Liver (tissue), 3 donors: ENCODE data around the gene TSPAN17.

Experiments used
- ATF3 ChIP-seq: IDR thresholded peaks from 2 replicates; pipeline ENCODE4 v1.6.1; 2016; ENCODE audit warnings: antibody characterized with exemption
- EGR1 ChIP-seq, 2 donors: IDR thresholded peaks; 2 replicates each; pipeline ENCODE4 v1.6.1; 2016 to 2018; ENCODE audit warnings: antibody characterized with exemption in 2 of 2, low read depth in 2 of 2
- FOXA1 ChIP-seq: IDR thresholded peaks from 2 replicates; pipeline ENCODE4 v1.6.1; 2016; ENCODE audit warnings: antibody characterized with exemption
- JUND ChIP-seq, 2 donors: IDR thresholded peaks; 2 replicates each; pipeline ENCODE4 v1.6.1; 2016; ENCODE audit warnings: antibody characterized with exemption in 2 of 2
- MAX ChIP-seq: IDR thresholded peaks from 2 replicates; pipeline ENCODE4 v1.6.1; 2016; ENCODE audit warnings: antibody characterized with exemption
- RAD21 ChIP-seq, 2 donors: IDR thresholded peaks; 2 replicates each; pipeline ENCODE4 v1.6.1; 2016; ENCODE audit warnings: antibody characterized with exemption in 2 of 2, mild to moderate bottlenecking in 2 of 2
- REST ChIP-seq: IDR thresholded peaks from 2 replicates; pipeline ENCODE4 v1.6.1; 2016; ENCODE audit warnings: antibody characterized with exemption, mild to moderate bottlenecking
- SP1 ChIP-seq: IDR thresholded peaks from 2 replicates; pipeline ENCODE4 v1.6.1; 2018; ENCODE audit warnings: antibody characterized with exemption, mild to moderate bottlenecking
- TAF1 ChIP-seq: conservative IDR thresholded peaks from 2 replicates; pipeline ENCODE4 v1.6.1; 2016; ENCODE audit warnings: antibody characterized with exemption, mild to moderate bottlenecking
- ZBTB33 ChIP-seq: IDR thresholded peaks from 2 replicates; pipeline ENCODE4 v1.6.1; 2016; ENCODE audit warnings: antibody characterized with exemption
- TF ChIP-seq, protein P1 (sequence below): fragments of 150-350 bp; IDR thresholded peaks from 2 replicates; pipeline ENCODE4 v1.5.1; 2017; ENCODE audit warnings: improper control_type of control experiment, low read depth, low read length; ENCODE audit not compliant: missing input control
- donor health status: healthy.
- donor health status: healthy.

GRCh38 chr5:176636426-176636825, 10.9 kb upstream of the TSPAN17 start:
- TF ChIP-seq, protein P1, sequence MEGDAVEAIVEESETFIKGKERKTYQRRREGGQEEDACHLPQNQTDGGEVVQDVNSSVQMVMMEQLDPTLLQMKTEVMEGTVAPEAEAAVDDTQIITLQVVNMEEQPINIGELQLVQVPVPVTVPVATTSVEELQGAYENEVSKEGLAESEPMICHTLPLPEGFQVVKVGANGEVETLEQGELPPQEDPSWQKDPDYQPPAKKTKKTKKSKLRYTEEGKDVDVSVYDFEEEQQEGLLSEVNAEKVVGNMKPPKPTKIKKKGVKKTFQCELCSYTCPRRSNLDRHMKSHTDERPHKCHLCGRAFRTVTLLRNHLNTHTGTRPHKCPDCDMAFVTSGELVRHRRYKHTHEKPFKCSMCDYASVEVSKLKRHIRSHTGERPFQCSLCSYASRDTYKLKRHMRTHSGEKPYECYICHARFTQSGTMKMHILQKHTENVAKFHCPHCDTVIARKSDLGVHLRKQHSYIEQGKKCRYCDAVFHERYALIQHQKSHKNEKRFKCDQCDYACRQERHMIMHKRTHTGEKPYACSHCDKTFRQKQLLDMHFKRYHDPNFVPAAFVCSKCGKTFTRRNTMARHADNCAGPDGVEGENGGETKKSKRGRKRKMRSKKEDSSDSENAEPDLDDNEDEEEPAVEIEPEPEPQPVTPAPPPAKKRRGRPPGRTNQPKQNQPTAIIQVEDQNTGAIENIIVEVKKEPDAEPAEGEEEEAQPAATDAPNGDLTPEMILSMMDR = no peak
- TF ChIP-seq JUND (IDR thresholded peaks at IDR 0.05) (no peak), SP1 (no peak), MAX (no peak), RAD21 (IDR thresholded peaks at IDR 0.05) (no peak), TAF1 (no peak), ZBTB33 (no peak), EGR1 (IDR thresholded peaks at IDR 0.05; ENCODE audit: low read depth in 2 of 2) (no peak), FOXA1 (no peak), REST (no peak), ATF3 (no peak)
